ENCODE results near the gene DAZAP2.
"Not testable (repeated sequence)": the region's sequence is repeated elsewhere in the genome, so short reads cannot be mapped to it uniquely, and the experiment has no call there.

The DAZAP2 gene

GRCh38 chr12:51247523-51248206 is 9.0 kb downstream of the DAZAP2 start:
- no peak for DNase-seq (ENCODE audit: low read depth)

DNA sequence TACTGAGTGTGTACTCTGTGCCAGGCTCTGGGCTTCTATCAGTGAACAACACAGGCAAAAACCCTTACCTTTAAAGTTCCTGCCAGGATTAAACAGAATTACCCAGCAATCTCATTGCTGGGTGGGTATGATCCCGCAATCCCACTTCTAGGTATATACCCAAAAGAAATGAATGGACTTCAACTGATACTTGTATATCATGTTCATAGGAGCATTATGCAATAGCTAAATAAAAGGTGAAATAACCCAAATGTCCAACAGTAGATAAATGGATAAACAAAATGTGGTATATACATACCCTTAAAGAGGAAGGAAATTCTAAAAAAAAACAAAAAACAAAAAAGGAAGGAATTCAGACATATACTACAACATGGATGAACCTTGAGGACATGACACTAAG is 14.7 kb downstream of the DAZAP2 start:
- DNase-seq (ENCODE audit: low read depth) = no peak

- no peak for DNase-seq (ENCODE audit: low read depth)
Observed at GRCh38 chr12:51254536-51254935, 15.9 kb downstream of the DAZAP2 start.

- DNase-seq (ENCODE audit: low read depth) = not testable (repeated sequence)
Observed at GRCh38 chr12:51259600-51259999, 21.0 kb downstream of the DAZAP2 start.

DNA sequence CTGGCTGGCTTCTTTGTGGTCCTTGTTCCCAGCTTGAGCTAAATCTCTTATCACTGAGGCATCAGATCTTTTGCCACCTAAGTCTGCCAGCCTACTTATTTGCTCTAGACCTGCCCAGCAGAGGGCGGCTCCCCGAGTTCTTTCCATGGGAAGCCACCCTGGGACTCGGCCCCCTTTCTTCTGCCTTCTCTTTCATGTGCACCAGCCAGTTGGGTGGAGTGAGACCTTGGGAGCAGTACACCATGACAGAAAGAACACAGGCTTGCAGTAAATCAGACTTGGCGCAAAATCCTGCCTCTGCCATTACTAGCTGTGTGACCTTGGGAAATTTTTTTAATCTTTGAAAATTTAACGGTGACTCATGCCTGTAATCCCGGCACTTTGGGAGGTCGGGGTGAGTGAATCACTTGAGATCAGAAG is 24.1 kb downstream of the DAZAP2 start:
- no peak for DNase-seq (ENCODE audit: low read depth)

DNA sequence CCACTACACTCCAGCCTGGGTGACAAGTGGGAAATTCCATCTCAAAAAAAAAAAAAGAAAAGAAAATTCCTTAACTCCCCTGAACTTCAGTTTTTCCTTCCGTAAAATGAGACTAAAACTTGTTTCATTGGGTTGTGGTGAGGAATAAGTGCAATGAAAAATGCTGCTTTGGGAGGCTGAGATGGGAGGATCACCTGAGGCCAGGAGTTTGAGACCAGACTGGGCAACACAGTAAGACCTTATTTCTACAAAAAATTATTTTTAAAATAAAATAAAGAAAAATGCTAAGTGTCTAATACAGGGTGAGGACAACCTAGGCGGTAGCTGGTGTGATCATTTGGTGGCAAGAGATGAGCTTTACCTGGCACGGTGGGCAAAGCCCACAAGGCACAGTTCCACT is 24.7 kb downstream of the DAZAP2 start:
- DNase-seq (ENCODE audit: low read depth) = no peak

GRCh38 chr12:51264297-51264696 is 25.7 kb downstream of the DAZAP2 start:
- no peak for DNase-seq (ENCODE audit: low read depth)

DNA sequence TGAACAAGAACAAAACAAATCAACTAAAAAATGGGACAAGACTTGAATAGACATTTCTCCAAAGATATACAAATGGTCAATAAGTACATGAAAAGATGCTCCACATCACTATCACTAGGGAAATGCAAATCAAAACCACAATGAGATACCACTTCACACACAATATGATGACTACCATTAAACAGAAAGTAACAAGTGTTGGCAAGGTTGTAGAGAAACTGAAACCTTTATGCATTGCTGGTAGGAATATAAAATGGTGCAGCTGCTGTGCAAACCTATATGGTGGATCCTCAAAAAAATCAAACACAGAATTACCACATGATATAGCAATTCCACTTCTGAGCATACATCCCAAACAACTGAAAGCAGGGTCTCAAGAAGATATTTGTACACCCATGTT is 26.4 kb downstream of the DAZAP2 start:
- DNase-seq (ENCODE audit: low read depth) = no peak

DNA sequence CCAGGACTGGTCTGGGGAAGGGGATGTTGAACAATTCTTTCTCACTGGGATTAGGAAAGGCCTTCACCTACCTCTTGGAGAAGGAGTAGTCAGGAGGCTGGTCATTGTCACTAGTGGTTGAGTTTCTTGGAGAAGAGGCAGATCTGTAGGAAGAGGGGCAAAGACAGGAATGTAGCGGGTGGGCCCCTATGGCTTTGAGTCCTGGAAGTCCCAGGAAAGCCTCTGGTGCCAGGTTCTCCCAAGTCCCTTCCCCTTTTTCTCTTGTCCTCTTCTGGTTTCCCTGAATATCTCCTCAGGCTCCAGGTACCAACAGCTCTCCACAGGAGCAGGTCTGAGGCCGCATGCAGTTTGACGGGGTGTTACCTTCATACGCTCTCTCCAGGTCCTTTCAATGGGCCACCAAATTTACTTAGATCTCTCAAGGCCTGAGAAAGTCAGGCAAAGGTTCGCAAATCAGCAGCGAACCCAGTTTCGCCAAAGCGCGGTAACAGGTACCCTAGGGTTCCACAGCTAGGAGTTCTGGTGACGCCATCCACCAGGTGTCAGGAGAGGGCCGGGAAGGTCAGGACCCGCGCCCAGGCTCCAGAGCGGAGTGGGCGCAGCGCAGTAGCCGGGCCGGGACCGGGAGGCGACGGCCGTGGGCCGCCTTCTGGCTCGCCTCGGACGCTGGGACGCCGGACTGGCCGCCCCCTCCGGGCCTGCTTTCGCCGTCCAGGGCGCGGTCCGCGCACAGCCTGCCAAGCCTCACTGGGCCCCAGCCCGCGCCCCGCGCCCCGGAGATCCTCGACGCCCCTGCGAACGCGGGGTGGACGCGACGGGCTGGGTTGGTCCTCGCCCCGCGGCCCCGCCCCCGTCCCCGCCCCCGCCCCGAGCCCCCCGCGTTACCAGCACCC is 30.8 kb downstream of the DAZAP2 start:
- no peak for DNase-seq (ENCODE audit: low read depth)

DNA sequence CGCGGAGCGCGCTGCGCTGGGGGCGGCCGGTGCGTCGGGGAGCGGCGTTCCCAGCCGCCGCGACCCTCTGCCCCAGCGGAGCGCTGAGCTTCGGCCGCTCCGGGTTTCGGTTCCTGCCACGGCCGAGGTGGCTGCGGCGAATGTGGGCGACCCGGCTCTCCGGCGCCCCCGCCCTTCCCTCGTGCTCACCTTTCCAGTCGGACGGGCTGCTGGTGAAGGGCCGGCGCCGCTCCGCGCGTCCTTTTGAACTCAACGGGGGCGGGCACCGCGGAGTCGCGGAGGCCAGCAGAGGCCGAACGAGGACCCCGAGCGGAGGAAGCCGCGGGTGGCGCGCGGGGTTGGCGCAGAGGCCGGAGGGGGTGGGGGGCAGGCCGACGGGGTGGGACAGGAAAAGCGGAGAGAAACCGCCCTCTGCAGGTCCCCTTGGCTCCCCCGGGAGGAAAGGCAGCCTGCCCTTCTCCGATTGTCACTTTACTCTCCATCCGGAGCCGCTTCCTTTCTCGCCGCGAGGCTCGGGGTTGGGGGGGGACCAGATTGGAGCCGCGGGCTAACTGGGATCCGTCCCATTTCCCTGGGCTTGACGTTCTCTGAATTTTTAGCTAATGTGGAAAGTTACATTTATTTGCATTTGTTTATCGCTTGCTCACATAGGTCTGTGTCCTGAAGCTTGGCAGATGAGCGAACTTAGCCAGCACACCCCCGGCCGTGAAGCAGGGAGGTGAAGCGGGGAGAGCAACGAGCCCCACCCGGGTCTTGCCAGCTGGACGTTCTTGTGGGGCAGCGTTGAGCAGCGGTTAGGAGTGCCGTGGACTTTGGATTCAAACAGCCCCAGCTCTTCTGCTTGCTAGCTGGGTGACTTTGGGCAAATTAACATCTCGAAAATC is 31.7 kb downstream of the DAZAP2 start, which contains the start of gene SMAGP:
TSS of gene SMAGP (minus strand) at position 349 of the 884 bp plus-strand sequence. CDS start 1,137 bp downstream, outside the sequence.
- no peak for DNase-seq (ENCODE audit: low read depth)

GRCh38 chr12:51270951-51271518 is 32.4 kb downstream of the DAZAP2 start:
- peak; percentile 57 for DNase-seq (ENCODE audit: low read depth)

DNA sequence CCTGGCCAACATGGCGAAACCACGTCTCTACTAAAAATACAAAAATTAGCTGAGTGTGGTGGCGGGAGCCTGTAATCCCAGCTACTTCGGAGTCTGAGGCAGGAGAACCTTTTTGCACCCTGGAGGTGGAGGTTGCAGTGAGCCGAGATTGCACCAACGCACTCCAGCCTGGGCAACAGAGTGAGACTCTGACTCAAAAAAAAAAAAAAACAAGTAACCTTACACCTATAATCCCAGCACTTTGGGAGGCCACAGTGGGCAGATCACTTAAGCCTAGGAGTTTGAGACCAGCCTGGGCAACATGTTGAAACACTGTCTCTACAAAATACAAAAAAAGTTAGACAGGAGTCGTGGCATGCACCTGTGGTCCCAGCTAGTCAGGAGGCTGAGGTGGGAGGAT is 34.2 kb downstream of the DAZAP2 start:
- DNase-seq (ENCODE audit: low read depth) = not testable (repeated sequence)

DNA sequence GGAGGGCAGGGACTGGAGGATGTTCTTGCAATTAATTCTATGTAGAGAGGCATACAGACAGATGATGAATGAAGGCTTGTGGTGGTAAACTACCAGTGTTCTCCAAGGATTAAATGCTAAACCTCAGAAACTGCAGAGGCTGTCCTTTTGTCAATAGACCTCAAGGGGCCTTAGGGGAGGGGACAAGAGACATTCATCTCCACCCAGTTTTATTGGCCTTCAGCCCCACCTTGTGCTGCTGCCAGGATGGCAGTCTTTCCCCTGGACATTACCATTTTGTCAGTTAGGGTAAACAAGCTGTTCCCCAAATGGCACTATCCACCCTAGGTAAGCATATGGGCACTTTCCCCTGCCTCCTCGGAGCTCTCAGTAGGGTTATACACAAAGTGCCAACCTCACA is 36.5 kb downstream of the DAZAP2 start:
- DNase-seq (ENCODE audit: low read depth) = no peak

DNA sequence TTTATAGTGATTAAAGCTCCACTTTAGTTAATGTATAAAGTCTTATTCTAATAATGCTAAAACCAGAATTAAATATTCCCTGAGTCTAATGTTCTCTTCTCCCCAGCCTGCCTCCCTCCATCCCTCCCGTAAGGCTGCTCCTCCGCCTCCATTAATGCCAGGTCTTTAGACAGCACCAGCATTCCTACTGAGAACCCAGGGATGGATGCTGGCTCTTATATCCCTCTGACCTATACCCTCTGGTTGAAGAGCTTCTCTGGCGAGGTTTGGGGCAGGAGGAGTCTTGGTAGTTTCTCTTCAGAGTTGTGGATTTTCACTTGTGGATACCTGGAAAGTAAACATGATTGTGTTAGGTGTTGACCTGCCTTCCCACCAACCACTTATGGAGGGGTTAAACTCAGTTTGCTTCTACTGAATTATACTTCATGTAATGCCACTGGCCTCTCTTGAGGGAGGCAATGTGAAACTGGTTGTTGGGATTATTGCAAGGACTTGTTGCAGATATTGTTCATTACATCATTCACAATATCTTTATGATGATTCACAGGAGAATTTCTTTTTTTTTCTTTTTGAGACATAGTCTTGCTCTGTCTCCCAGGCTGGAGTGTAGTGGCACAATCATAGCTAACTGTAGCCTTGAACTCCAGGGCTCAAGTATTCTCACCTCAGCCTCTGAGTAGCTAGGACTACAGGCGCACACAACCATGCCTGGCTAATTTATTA is 42.7 kb downstream of the DAZAP2 start:
- peak; percentile 46 for DNase-seq (ENCODE audit: low read depth)

- no peak for DNase-seq (ENCODE audit: low read depth)
Observed at GRCh38 chr12:51285843-51286242, 47.2 kb downstream of the DAZAP2 start.

GRCh38 chr12:51291603-51292513 is 53.2 kb downstream of the DAZAP2 start:
- DNase-seq (ENCODE audit: low read depth) = not testable (repeated sequence)
